ENCODE data around the gene ADAMTSL2.

ADAMTSL2 gene

DNA sequence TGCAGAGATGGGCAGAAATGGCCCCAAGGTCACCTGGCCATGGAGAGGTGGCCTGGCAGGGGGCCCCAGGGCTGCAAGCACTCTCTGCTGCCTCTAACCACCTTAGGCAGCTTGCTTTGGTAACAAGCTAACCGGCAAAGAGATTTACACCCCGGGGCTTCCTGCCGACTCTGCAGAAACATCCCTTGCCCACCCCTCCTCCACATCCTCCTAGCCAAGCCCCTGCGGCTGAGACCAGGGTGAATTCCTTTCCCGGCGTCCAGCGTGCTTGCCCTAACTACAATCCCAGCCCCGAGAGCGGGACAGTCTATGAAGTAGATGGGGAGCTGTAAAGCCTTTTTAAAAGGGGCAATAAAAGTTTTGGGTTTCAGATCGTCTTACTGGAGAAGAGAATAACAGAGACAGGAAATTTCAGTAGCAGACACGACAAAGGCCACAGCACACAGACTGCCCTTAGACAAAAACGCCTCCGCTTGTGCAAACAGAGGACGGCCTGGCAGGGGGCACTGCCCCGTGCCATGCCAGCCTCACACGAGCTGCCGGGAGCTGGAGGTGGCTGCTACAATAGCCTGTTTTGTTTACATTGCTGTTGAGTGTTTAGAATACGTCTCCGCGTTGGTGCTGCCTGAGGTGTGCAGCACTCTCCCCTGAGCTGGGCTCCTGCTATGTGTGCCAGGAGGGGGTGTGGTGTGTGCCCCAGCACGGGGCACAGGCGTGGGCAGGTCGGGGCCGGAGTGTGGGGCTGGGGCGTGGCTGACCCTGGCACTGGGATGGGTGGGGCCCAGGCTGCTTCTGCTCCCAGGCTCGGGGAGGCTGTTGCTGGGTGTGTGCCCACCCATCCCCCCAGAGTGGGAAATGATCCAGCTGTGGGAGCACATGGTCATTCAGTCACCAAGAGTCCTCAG, 25.1 kb upstream of the ADAMTSL2 start:
- no peak overlapping the region for H3K4me3 ChIP-seq (ENCODE audit: low read depth, low read length)
- in situ Hi-C loops (cut with HindIII; ENCODE audit: low sequenced_read_pairs) = no loop called here
- TF ChIP-seq, protein P1, sequence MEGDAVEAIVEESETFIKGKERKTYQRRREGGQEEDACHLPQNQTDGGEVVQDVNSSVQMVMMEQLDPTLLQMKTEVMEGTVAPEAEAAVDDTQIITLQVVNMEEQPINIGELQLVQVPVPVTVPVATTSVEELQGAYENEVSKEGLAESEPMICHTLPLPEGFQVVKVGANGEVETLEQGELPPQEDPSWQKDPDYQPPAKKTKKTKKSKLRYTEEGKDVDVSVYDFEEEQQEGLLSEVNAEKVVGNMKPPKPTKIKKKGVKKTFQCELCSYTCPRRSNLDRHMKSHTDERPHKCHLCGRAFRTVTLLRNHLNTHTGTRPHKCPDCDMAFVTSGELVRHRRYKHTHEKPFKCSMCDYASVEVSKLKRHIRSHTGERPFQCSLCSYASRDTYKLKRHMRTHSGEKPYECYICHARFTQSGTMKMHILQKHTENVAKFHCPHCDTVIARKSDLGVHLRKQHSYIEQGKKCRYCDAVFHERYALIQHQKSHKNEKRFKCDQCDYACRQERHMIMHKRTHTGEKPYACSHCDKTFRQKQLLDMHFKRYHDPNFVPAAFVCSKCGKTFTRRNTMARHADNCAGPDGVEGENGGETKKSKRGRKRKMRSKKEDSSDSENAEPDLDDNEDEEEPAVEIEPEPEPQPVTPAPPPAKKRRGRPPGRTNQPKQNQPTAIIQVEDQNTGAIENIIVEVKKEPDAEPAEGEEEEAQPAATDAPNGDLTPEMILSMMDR (IDR thresholded peaks at IDR 0.05; ENCODE audit: low read depth, low read length, missing control alignments) = no peak
- DNase-seq (ENCODE audit: low read depth) = no peak

GRCh38 chr9:133510926-133511505, 23.5 kb upstream of the ADAMTSL2 start:
- DNase-seq (ENCODE audit: low read depth) = no peak
- TF ChIP-seq, protein P1 (IDR thresholded peaks at IDR 0.05; ENCODE audit: low read depth, low read length, missing control alignments) = no peak
- in situ Hi-C loops (cut with HindIII; ENCODE audit: low sequenced_read_pairs) = no loop called here
- no peak overlapping the region for H3K4me3 ChIP-seq (ENCODE audit: low read depth, low read length)

DNA sequence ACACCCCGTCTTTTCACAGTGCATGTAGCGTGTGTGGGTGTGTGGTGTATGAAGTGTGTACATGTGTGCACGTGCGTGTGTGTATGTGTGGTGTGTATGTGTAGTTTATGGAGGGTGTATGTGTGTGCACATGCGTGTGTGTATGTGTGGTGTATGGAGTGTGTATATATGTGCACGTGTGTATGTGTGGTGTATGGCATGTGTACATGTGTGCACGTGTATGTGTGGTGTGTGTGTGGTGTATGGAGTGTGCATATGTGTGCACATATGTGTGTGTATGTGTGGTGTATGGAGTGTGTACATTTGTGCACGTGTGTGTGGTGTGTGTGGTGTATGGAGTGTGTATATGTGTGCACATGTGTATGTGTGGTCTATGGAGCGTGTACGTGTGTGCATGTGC, 22.9 kb upstream of the ADAMTSL2 start:
- DNase-seq (ENCODE audit: low read depth) = no peak
- in situ Hi-C loops (cut with HindIII; ENCODE audit: low sequenced_read_pairs) = no loop called here

GRCh38 chr9:133512253-133513213, 22.0 kb upstream of the ADAMTSL2 start:
- TF ChIP-seq, protein P1 (IDR thresholded peaks at IDR 0.05; ENCODE audit: low read depth, low read length, missing control alignments) = no peak
- no peak overlapping the region for H3K4me3 ChIP-seq (ENCODE audit: low read depth, low read length)
- no peak for DNase-seq (ENCODE audit: low read depth)
- in situ Hi-C loops (cut with HindIII; ENCODE audit: low sequenced_read_pairs) = no loop called here

More for the DNA sequence above, 22.9 kb upstream of the ADAMTSL2 start:
- H3K4me3 ChIP-seq (ENCODE audit: low read depth, low read length) = no peak overlapping the region
- TF ChIP-seq, protein P1 (IDR thresholded peaks at IDR 0.05; ENCODE audit: low read depth, low read length, missing control alignments) = no peak

GRCh38 chr9:133513214-133514100, 21.0 kb upstream of the ADAMTSL2 start:
- no peak for DNase-seq (ENCODE audit: low read depth)
- TF ChIP-seq, protein P1 (IDR thresholded peaks at IDR 0.05; ENCODE audit: low read depth, low read length, missing control alignments) = no peak
- in situ Hi-C loops (cut with HindIII; ENCODE audit: low sequenced_read_pairs) = no loop called here
- no peak overlapping the region for H3K4me3 ChIP-seq (ENCODE audit: low read depth, low read length)

Data from astrocyte of the cerebellum (primary cell).